ENCODE results near the gene PAX6. TPM values are rescaled to one million over a fixed set of nuclear protein-coding genes. Genes with fewer than 3 reads are reported as not detected.

The PAX6 gene
- total and polyA plus RNA-seq, 2 of the 13 experiments (the other 11 are each of a cell fraction or from before 2014, with no cell fraction given): 0.15 to 1.1 TPM

GRCh38 chr11:31740131-31740530 is 71.0 kb downstream of the PAX6 start (continued):
- TF ChIP-seq ZNF646 (CRISPR knock-in tag; IDR thresholded peaks at IDR 0.05) (no peak), NFKB2 (CRISPR knock-in tag; IDR thresholded peaks at IDR 0.05; ENCODE audit: borderline replicate concordance) (no peak), SMC3 (IDR thresholded peaks at IDR 0.05; ENCODE audit: low read length) (no peak), ZNF737 (CRISPR knock-in tag; IDR thresholded peaks at IDR 0.05; ENCODE audit: borderline replicate concordance) (no peak), ZNF639 (CRISPR knock-in tag; conservative IDR thresholded peaks at IDR 0.05) (no peak)
